ENCODE measurements around the gene OGT.

OGT gene

GRCh38 chrX:71542825-71543224 lies 9.9 kb downstream of the OGT start:
- H3K9me3 ChIP-seq: no peaks in the 10 kb centered on the region
- H3K27me3 ChIP-seq: no peaks in the 10 kb centered on the region
- no peak for TF ChIP-seq CTCF (IDR thresholded peaks at IDR 0.05; ENCODE audit: low read depth, low read length)
- peaks cover 51% of the 10 kb centered on the region for H3K36me3 ChIP-seq
- no peak for DNase-seq
- no peak overlapping the region for H3K4me3 ChIP-seq (ENCODE audit: low read depth, low read length)
- H3K4me1 ChIP-seq: peaks cover 10% of the 10 kb centered on the region

GRCh38 chrX:71543316-71543715 lies 10.4 kb downstream of the OGT start:
- H3K27me3 ChIP-seq: no peaks in the 10 kb centered on the region
- no peaks in the 10 kb centered on the region for H3K9me3 ChIP-seq
- H3K4me1 ChIP-seq: peaks cover 10% of the 10 kb centered on the region
- DNase-seq: no peak
- TF ChIP-seq CTCF (IDR thresholded peaks at IDR 0.05; ENCODE audit: low read depth, low read length): no peak
- peaks cover 53% of the 10 kb centered on the region for H3K36me3 ChIP-seq
- H3K4me3 ChIP-seq (ENCODE audit: low read depth, low read length): no peak overlapping the region

- no peaks in the 10 kb centered on the region for H3K27me3 ChIP-seq
- peaks cover 10% of the 10 kb centered on the region for H3K4me1 ChIP-seq
- no peak overlapping the region for H3K4me3 ChIP-seq (ENCODE audit: low read depth, low read length)
- no peak for TF ChIP-seq CTCF (IDR thresholded peaks at IDR 0.05; ENCODE audit: low read depth, low read length)
- H3K36me3 ChIP-seq: peaks cover 55% of the 10 kb centered on the region
- DNase-seq: no peak
- H3K9me3 ChIP-seq: no peaks in the 10 kb centered on the region
Observed at GRCh38 chrX:71545364-71545763, 12.5 kb downstream of the OGT start.

GRCh38 chrX:71546879-71547278 lies 14.0 kb downstream of the OGT start:
- peaks cover 10% of the 10 kb centered on the region for H3K4me1 ChIP-seq
- H3K4me3 ChIP-seq (ENCODE audit: low read depth, low read length): no peak overlapping the region
- H3K36me3 ChIP-seq: peaks cover 55% of the 10 kb centered on the region
- no peaks in the 10 kb centered on the region for H3K9me3 ChIP-seq
- no peak for TF ChIP-seq CTCF (IDR thresholded peaks at IDR 0.05; ENCODE audit: low read depth, low read length)
- no peaks in the 10 kb centered on the region for H3K27me3 ChIP-seq
- no peak for DNase-seq

- DNase-seq: no peak
- no peak overlapping the region for H3K4me3 ChIP-seq (ENCODE audit: low read depth, low read length)
- H3K9me3 ChIP-seq: no peaks in the 10 kb centered on the region
- H3K36me3 ChIP-seq: peaks cover 55% of the 10 kb centered on the region
- peaks cover 7% of the 10 kb centered on the region for H3K4me1 ChIP-seq
- H3K27me3 ChIP-seq: no peaks in the 10 kb centered on the region
- no peak for TF ChIP-seq CTCF (IDR thresholded peaks at IDR 0.05; ENCODE audit: low read depth, low read length)
Observed at GRCh38 chrX:71547339-71547738, 14.4 kb downstream of the OGT start.

GRCh38 chrX:71549986-71550385 lies 17.1 kb downstream of the OGT start:
- Histone ChIP-seq H3K36me3 (peaks cover 37% of the 10 kb centered on the region), H3K4me1 (no peaks in the 10 kb centered on the region), H3K9me3 (no peaks in the 10 kb centered on the region), H3K27me3 (no peaks in the 10 kb centered on the region), H3K4me3 (ENCODE audit: low read depth, low read length) (no peak overlapping the region)
- no peak for TF ChIP-seq CTCF (IDR thresholded peaks at IDR 0.05; ENCODE audit: low read depth, low read length)
- no peak for DNase-seq

Data from BE2C (cell line).